ENCODE measurements around the gene VSTM2B.
"Not testable (repeated sequence)": the region's sequence is repeated elsewhere in the genome, so short reads cannot be mapped to it uniquely, and the experiment has no call there.

The VSTM2B gene

GRCh38 chr19:29525901-29526729, at the start of gene VSTM2B:
TSS of gene VSTM2B (plus strand) at chr19:29525994. CDS start at chr19:29526584, 590 bp downstream.
- no peak for DNase-seq (ENCODE audit: low read depth)

DNA sequence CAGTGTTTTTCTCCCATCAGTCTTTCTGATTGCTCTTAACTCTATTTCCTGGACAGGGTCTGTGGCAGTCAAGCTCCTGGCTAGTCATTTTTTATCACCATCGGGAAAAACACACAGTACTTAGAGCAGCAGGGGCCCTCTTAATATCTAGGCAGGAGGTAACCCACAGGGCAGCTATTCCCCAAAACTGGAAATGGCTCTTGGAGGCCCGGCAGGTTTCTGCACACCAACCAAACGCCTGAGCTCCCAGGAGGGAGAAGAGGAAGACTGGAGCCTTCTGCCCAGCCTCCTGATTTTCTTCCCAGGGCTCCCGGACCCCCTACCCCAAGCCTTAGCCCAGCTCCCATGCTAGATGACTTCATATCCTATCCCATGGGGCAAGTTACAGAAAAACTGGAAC, 49.3 kb upstream of the VSTM2B start:
- no peak for DNase-seq (ENCODE audit: low read depth)

DNA sequence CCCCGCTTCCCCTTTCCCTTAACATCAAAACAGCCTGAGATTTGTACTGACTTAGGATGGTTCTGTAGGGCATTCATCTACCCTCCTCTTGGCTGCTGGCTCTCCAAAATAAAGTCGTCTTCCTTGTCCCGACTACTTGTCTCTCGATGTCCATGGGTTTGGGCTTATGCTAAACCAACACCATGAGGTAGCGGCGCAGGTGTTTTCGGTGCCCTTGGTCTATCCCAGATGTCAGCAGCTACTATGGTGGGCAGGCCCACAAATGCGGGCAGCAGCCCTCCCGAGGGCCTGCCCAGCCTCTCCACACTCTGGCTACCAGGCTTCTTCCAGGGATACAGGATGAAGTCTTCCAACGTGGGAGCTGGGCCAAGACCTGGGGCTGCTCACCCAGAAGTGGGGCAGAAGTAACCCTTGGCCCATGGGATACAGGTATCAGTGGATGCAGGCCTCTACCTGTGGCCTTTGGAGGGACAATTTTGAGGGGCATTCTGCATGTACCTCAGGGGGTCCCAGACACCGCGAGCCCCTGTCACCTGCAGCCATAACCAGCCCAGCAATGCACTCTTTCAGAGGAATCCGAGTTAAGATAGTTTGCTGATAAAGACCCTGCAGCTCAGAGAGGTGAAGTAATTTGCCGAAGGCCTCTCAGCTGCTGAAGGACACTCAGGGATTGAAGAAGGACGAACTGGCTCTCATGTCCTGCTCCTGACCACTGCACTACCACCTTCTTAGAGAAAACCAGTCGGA, 47.8 kb upstream of the VSTM2B start:
- no peak for DNase-seq (ENCODE audit: low read depth)

- DNase-seq (ENCODE audit: low read depth), result no peak
These were observed 46.9 kb upstream of the VSTM2B start for GRCh38 chr19:29478578-29479565.

- DNase-seq (ENCODE audit: low read depth), result no peak
These were observed 45.9 kb upstream of the VSTM2B start for GRCh38 chr19:29479941-29480340.

GRCh38 chr19:29480507-29480906, 45.3 kb upstream of the VSTM2B start:
- no peak for DNase-seq (ENCODE audit: low read depth)

GRCh38 chr19:29482855-29483640, 42.7 kb upstream of the VSTM2B start:
- DNase-seq (ENCODE audit: low read depth), result no peak

- DNase-seq (ENCODE audit: low read depth), result no peak
These were observed 42.2 kb upstream of the VSTM2B start for GRCh38 chr19:29483641-29483920.

- no peak for DNase-seq (ENCODE audit: low read depth)
These were observed 41.7 kb upstream of the VSTM2B start for GRCh38 chr19:29483944-29484581.

DNA sequence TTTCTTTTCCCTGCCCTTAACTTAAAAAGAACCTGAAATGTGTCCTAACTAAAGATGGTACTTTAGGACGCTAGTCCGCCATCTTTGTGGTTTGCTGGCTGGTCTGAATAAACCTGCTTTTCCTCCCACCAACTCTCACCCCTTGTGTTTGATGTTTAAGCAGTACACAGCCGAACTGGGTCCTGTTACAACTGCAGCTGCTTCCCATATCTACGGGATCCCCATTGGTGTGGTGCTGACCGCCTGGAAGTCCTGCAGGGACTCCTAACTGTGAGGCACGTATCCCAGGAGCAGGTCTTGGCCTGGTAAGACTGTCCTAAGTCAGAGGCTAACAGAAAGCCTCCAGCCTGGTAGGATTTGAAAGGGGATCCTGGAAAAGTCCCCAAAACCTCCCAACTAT, 40.9 kb upstream of the VSTM2B start:
- DNase-seq (ENCODE audit: low read depth), result no peak

- DNase-seq (ENCODE audit: low read depth), result no peak
These were observed 40.5 kb upstream of the VSTM2B start for GRCh38 chr19:29485293-29485692.

- not testable (repeated sequence) for DNase-seq (ENCODE audit: low read depth)
These were observed 38.8 kb upstream of the VSTM2B start for GRCh38 chr19:29486961-29487360.

DNA sequence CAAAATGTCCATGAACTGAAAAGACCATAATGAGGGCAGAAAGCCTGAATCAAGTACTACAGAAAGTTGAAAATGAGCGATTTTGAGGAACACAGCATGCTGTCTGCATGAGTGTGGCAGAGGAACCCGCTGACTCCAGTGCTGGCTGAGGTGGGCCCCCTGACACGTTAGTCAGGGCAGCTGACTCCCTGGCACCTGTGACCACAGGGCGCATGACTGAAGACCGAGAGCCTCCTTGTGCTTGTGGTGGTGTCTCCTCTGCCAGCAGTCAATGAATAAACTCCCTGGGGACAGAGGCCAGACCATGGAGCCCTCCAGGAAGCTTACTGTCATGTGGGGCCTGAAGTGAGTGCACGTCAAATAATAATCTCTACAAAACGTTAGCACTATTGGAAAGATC, 38.4 kb upstream of the VSTM2B start:
- no peak for DNase-seq (ENCODE audit: low read depth)

- DNase-seq (ENCODE audit: low read depth), result no peak
These were observed 37.5 kb upstream of the VSTM2B start for GRCh38 chr19:29488316-29488715.

- no peak for DNase-seq (ENCODE audit: low read depth)
These were observed 36.4 kb upstream of the VSTM2B start for GRCh38 chr19:29489172-29489951.

- DNase-seq (ENCODE audit: low read depth), result no peak
These were observed 34.3 kb upstream of the VSTM2B start for GRCh38 chr19:29491491-29491890.

- DNase-seq (ENCODE audit: low read depth), result no peak
These were observed 33.7 kb upstream of the VSTM2B start for GRCh38 chr19:29491995-29492577.

GRCh38 chr19:29492769-29493168, 33.0 kb upstream of the VSTM2B start:
- no peak for DNase-seq (ENCODE audit: low read depth)

DNA sequence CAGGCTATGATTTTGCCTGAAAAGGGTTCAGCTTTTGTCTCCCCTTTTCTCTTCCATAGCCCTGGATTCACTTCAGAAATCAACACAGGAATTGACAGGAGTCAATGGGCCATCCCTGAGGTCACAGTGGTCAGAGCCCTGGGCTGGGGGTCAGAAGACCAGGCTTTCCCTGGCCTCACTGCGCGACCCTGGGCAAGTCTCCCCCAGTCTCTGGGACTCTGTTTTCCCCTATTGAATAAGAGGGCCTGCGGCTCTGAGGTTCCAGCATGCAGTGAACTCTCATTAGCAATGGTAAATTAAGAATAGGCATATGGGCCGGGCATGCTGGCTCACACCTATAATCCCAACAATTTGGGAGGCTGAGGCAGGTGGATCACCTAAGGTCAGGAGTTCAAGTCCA, 30.7 kb upstream of the VSTM2B start:
- DNase-seq (ENCODE audit: low read depth), result no peak

DNA sequence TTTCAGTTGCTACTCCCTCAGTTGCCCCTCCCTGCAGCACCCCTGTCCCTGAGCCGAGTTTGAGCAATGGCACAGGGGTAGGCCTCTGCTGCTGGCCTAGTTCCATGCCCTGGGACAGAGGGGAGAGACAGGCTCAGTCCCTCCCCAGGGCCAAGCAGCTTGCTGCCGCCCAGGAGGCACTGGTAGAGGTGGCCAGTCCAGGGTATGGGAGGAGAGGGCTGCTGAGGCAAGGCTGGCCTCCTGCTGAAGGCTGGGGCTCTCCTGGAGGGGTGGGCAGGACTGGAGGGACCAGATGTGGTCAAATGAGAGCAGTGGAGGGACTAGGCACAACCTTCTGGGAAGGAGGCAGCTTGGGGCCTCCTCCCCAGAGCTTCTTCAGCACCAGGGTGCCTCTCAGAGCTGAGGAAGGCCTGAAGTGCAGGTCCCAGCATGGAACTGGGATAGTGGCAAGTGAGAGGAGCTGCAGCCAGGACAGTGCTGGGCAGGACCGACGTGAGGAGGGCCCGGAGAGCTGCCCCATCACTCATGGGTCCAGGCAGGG, 29.8 kb upstream of the VSTM2B start:
- no peak for DNase-seq (ENCODE audit: low read depth)
